Measurements from ENCODE around the gene ASXL1.
A peak's percentile ranks its signal among the peaks of the same experiment; 100 is the strongest.
"Not testable (repeated sequence)": the region's sequence is repeated elsewhere in the genome, so short reads cannot be mapped to it uniquely, and the experiment has no call there.

ASXL1 gene

GRCh38 chr20:32455171-32455900, 97.2 kb downstream of the ASXL1 start:
- DNase-seq: no peak

DNA sequence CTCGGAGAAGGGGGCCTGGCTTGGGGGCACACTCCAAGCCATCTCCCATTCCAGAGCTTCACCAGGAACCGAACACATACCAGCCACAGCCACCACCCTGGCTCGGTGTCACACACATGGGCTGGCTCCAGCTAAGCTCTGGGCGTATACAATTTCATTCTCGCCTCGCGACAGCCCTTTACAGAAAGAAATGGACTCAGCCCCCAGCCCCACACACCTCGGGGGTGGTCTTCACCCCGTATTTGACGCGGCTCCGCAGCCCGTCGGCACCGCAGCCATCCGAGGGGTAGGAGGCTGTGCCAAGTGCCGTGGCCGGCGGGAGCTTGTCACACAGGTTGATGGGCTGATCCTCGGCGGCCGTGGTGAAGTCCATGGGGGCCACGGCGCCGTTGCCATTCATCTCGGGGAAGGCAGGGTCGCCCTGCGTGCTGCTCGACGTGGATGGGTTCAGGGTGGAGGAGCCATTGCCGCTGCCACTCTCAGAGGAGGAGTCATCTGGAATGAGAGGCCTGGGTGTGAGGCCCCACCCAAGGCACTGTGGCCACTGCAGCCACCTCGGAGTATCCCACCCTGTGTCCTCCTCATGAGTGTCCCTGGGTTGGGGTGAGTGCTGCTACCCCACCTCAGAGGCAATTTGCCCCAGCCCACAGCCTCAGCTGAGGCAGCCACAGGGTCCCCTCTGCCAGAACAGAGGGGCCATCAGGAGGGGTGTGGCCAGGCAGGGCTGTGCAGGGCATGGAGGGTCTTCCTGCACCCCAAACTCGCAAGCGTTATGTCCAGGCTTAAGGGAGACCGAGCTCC, 98.0 kb downstream of the ASXL1 start:
- DNase-seq: no peak

- DNase-seq: no peak
Measured at GRCh38 chr20:32456869-32457478, 98.8 kb downstream of the ASXL1 start.

- DNase-seq: peak; percentile 63
Measured at GRCh38 chr20:32457479-32457986, 99.4 kb downstream of the ASXL1 start.

DNA sequence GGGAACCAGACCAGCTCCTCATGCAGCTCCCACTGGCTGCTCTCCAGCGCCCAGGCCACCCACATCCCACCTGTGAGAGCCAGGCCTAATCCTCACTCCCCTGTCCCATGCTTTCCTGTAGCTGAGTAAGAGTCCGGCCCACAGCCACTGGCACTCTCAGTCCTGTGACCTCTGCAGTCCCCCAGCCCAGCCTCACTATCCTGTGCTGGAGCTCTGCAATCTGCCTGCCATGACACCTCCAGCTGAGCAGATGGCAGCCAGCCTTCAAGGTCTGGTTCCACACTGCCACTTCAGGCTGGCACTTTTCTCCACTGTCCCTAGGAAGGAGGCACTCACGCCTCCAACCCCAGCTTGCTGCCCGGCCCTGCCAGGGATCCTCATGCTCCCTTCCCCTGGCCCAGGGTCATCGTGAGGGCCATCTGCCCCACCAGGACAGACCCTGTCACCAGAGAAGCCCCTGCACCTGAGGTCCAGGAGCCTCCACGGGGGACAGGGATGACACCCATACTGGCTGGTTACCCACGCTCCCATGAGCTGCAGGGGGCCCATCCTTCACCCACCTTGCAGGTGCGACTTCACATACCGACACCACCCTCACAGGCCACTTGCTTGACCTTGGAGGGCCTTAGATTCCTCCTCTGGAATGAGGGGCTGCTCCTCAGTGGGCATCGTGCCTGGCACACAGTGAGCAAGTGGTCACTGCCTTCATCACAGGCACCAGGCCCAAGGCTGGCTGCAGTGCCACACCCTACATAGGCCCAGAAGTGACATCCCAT, 100.1 kb downstream of the ASXL1 start:
- DNase-seq: no peak

- DNase-seq: no peak
Measured at GRCh38 chr20:32458837-32459220, 100.7 kb downstream of the ASXL1 start.

- DNase-seq: no peak
Measured at GRCh38 chr20:32460231-32460630, 102.1 kb downstream of the ASXL1 start.

DNA sequence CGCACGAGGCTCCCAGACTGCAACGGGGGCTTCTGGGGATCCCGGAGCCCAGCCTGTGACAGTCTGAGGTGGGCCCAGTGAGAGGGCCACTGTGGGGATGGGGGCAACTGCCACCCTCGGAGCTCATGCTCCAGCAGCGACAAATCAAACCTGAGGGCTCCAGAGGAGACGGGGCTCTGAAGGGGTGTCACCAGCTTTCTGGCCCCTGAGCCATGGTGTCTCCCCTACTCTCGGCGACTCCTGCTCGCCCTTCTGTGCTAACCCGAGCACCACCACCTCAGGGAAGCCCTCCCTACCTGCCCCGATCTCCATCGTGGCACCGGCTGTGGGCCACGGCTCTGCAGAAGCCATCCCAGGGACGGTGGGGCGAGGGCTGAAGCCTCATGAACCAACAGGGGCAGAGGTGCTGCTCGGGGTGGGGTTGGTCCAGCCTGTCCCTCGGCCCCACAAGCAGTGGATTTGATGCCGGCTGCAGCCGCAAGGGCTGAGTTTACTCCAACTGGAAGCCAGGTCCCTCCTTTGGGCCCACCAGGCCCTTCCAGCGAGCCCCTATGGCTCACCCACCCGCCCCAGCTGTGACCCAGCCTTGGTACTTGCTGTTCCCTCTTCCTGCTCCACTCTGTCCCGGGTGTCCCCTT, 102.7 kb downstream of the ASXL1 start:
- no peak for DNase-seq

GRCh38 chr20:32461836-32462600, 103.9 kb downstream of the ASXL1 start:
- no peak for DNase-seq

DNA sequence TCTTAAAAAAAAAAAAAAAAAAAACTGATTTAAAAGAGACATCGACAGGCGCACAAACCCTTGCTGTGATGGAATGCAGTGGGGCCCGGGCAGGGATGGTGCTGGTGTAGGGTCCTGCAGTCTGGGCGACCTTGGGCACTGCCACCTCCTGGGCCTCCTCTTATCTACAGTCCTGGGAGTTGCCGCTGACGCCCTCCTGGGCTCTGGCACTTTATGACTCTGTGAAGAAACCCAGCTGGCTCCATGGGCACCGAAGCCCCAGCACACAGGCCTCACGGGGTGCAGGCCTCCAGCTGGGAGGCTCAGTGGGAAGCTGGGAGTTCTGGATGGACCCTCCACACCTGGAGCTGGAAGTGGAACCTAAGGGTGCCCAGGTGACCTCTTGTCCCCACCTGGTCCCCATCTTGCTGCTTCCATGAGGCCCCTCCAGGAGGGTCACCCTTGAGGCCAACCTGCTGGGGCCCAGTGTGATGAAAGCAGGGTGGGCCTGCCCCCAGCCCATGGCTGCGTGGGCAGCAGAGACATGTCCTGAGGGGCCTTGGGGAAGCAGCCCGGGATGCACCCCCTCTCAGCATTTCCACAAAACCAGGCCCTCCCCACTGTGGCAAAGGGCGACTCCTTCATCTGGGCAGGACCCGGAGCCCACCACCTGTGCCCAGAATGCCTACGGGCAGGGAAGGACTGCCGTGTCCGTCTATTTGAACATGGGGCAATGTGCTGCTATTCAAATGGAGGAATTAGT, 104.9 kb downstream of the ASXL1 start:
- DNase-seq: no peak

- no peak for DNase-seq
Measured at GRCh38 chr20:32463642-32464400, 105.7 kb downstream of the ASXL1 start.

- DNase-seq: no peak
Measured at GRCh38 chr20:32464401-32465091, 106.4 kb downstream of the ASXL1 start.

GRCh38 chr20:32465092-32465900, 107.2 kb downstream of the ASXL1 start:
- no peak for DNase-seq

GRCh38 chr20:32465901-32466675, 108.0 kb downstream of the ASXL1 start:
- not testable (repeated sequence) for DNase-seq

- no peak for DNase-seq
Measured at GRCh38 chr20:32466739-32467505, 108.8 kb downstream of the ASXL1 start.

GRCh38 chr20:32467506-32468312, 109.6 kb downstream of the ASXL1 start:
- DNase-seq: no peak

Data from COR-L47 (cell line).